H1 (cell line): ENCODE data around the gene SNU13. TPM values are rescaled to one million over a fixed set of nuclear protein-coding genes. Genes with fewer than 3 reads are reported as not detected.
"Not testable (repeated sequence)": the region's sequence is repeated elsewhere in the genome, so short reads cannot be mapped to it uniquely, and the experiment has no call there.

Experiments
- CTCF ChIA-PET: fragments of 300-600 bp; sonication (Branson Sonifier 250); formaldehyde crosslinking; loops from one replicate; lab custom pipeline; 2021; ENCODE audit not compliant: partially characterized antibody; lab: Charles Lee
- POLR2A ChIA-PET: fragments of 300-600 bp; sonication (Branson Sonifier 250); formaldehyde crosslinking; loops from one replicate; lab custom pipeline; 2021; ENCODE audit warnings: inconsistent platforms; ENCODE audit not compliant: partially characterized antibody; lab: Charles Lee
- DNase-seq, 2 experiments: peaks; one replicate each; pipeline versions ENCODE4 v3.0.0 to v3.0.0-alpha.2; 2010 to 2022; ENCODE audit warnings: low spot score in 2 of 2, low read depth in 1 of 2, mixed read lengths in 1 of 2
- FAIRE-seq: peaks from 2 replicates; lab custom pipeline; 2011; peaks lifted over from hg19 to GRCh38; lab: Jason Lieb, UNC
- H2AFZ ChIP-seq: 2 replicates; pipeline ENCODE4 v1.8.1; 2012; ENCODE audit warnings: low read length, inconsistent platforms
- H2AK5ac ChIP-seq: 2 replicates; pipeline ENCODE4 v1.6.1; 2013; ENCODE audit warnings: low read depth, low read length
- H2BK120ac ChIP-seq: replicated peaks from 2 replicates; pipeline ENCODE3; 2013; ENCODE audit warnings: low read depth, low read length, inconsistent platforms
- H2BK12ac ChIP-seq: 2 replicates; pipeline ENCODE4 v1.6.1; 2013; ENCODE audit warnings: low read depth, low read length
- H2BK15ac ChIP-seq: 2 replicates; pipeline ENCODE4 v1.6.1; 2013; ENCODE audit warnings: low read length
- H2BK20ac ChIP-seq: 2 replicates; pipeline ENCODE4 v1.6.1; 2013; ENCODE audit warnings: low read length
- H2BK5ac ChIP-seq: 2 replicates; pipeline ENCODE4 v1.6.1; 2013; ENCODE audit warnings: low read depth, low read length
- H3K14ac ChIP-seq: 2 replicates; pipeline ENCODE4 v1.6.1; 2013; ENCODE audit warnings: inconsistent platforms; ENCODE audit not compliant: insufficient read length
- H3K18ac ChIP-seq: 2 replicates; pipeline ENCODE4 v1.6.1; 2013; ENCODE audit warnings: low read length; ENCODE audit errors: extremely low read depth
- H3K23ac ChIP-seq: 2 replicates; pipeline ENCODE4 v1.6.1; 2013; ENCODE audit warnings: inconsistent platforms; ENCODE audit not compliant: insufficient read length
- H3K23me2 ChIP-seq: 2 replicates; pipeline ENCODE4 v1.6.1; 2013; ENCODE audit warnings: low read depth, low read length
- H3K27ac ChIP-seq: 2 replicates; pipeline ENCODE4 v1.6.1; 2011; ENCODE audit warnings: low read depth, low read length, inconsistent platforms
- H3K27me3 ChIP-seq, 4 experiments: replicated peaks in 1 of 4; 1 replicate in 1 of 4; 2 replicates in 3 of 4; pipeline versions ENCODE4 v1.6.1 to v1.8.1; 2011 to 2013; ENCODE audit warnings: low read length in 3 of 4, mild to moderate bottlenecking in 3 of 4, inconsistent platforms in 2 of 4, mixed read lengths in 2 of 4, moderate library complexity in 1 of 4; ENCODE audit not compliant: control insufficient read depth in 3 of 4, insufficient read depth in 3 of 4; ENCODE audit errors: extremely low read depth in 1 of 4
- H3K36me3 ChIP-seq, 4 experiments: 2 replicates each; pipeline versions ENCODE4 v1.6.1 to v1.8.1; 2011 to 2013; ENCODE audit warnings: mild to moderate bottlenecking in 4 of 4, low read length in 3 of 4, moderate library complexity in 2 of 4, control low read depth in 1 of 4, inconsistent platforms in 1 of 4; ENCODE audit not compliant: insufficient read depth in 4 of 4, control insufficient read depth in 2 of 4
- H3K4ac ChIP-seq: replicated peaks from 2 replicates; pipeline ENCODE3; 2013; ENCODE audit warnings: low read length, low read depth, mixed read lengths, inconsistent platforms; ENCODE audit not compliant: insufficient read length
- H3K4me1 ChIP-seq, 4 experiments: replicated peaks in 1 of 4; 1 replicate in 1 of 4; 2 replicates in 3 of 4; pipeline versions ENCODE4 v1.6.1 to v1.8.1; 2011 to 2013; ENCODE audit warnings: low read length in 3 of 4, inconsistent platforms in 2 of 4, mixed read lengths in 1 of 4; ENCODE audit not compliant: insufficient read depth in 4 of 4, control insufficient read depth in 3 of 4
- H3K4me2 ChIP-seq, 2 experiments: 2 replicates each; pipeline versions ENCODE4 v1.6.1 to v1.8.1; 2011 to 2013; ENCODE audit warnings: low read depth in 2 of 2, low read length in 2 of 2, control low read depth in 1 of 2, inconsistent platforms in 1 of 2, mild to moderate bottlenecking in 1 of 2; ENCODE audit not compliant: insufficient read depth in 1 of 2
- H3K4me3 ChIP-seq, 4 experiments: fragments of 200-600, 300-600 bp in 1 of 4; sonication (generic), shearing (Covaris generic), sonication (Bioruptor Twin) in 1 of 4; 2 replicates each; pipeline versions ENCODE4 v1.5.1 to v1.8.1; 2011 to 2016; ENCODE audit warnings: low read length in 4 of 4, low read depth in 3 of 4, control low read depth in 2 of 4, inconsistent platforms in 2 of 4, mild to moderate bottlenecking in 2 of 4, mixed read lengths in 1 of 4, moderate library complexity in 1 of 4; ENCODE audit not compliant: insufficient read depth in 2 of 4; ENCODE audit errors: extremely low read depth in 1 of 4
- H3K56ac ChIP-seq: replicated peaks from 2 replicates; pipeline ENCODE3; 2013; ENCODE audit warnings: low read depth, mild to moderate bottlenecking, mixed read lengths, low read length, inconsistent platforms; ENCODE audit not compliant: insufficient read length
- H3K79me1 ChIP-seq: 2 replicates; pipeline ENCODE4 v1.6.1; 2013; ENCODE audit warnings: low read depth, low read length, control low read depth
- H3K79me2 ChIP-seq, 2 experiments: 2 replicates each; pipeline versions ENCODE4 v1.6.1 to v1.8.1; 2012 to 2013; ENCODE audit warnings: low read length in 2 of 2, mild to moderate bottlenecking in 2 of 2, inconsistent platforms in 1 of 2; ENCODE audit not compliant: insufficient read depth in 2 of 2, control insufficient read depth in 1 of 2
- H3K9ac ChIP-seq, 4 experiments: replicated peaks in 1 of 4; 1 replicate in 1 of 4; 2 replicates in 3 of 4; pipeline versions ENCODE4 v1.6.1 to v1.8.1; 2011 to 2013; ENCODE audit warnings: low read depth in 3 of 4, low read length in 3 of 4, control low read depth in 2 of 4, mild to moderate bottlenecking in 2 of 4, moderate library complexity in 2 of 4, inconsistent platforms in 1 of 4; ENCODE audit errors: extremely low read depth in 1 of 4
- H3K9me3 ChIP-seq, 2 experiments: 2 replicates each; pipeline versions ENCODE4 v1.6.1 to v1.8.1; 2012 to 2013; ENCODE audit warnings: mild to moderate bottlenecking in 2 of 2, moderate library complexity in 2 of 2, control low read depth in 1 of 2, inconsistent platforms in 1 of 2, low read depth in 1 of 2, low read length in 1 of 2, mixed read lengths in 1 of 2; ENCODE audit not compliant: insufficient read depth in 2 of 2
- H4K20me1 ChIP-seq, 2 experiments: replicated peaks in 1 of 2; 2 replicates each; pipeline versions ENCODE3 to v1.8.1; 2011 to 2013; ENCODE audit warnings: inconsistent platforms in 2 of 2, low read length in 2 of 2, mild to moderate bottlenecking in 1 of 2; ENCODE audit not compliant: insufficient read depth in 2 of 2, control insufficient read depth in 1 of 2
- H4K5ac ChIP-seq: 2 replicates; pipeline ENCODE4 v1.6.1; 2013; ENCODE audit warnings: low read length, low read depth, mixed read lengths, inconsistent platforms; ENCODE audit not compliant: insufficient read length
- H4K8ac ChIP-seq: 2 replicates; pipeline ENCODE4 v1.8.0; 2013; ENCODE audit warnings: mild to moderate bottlenecking, moderate library complexity, low read length, inconsistent platforms; ENCODE audit not compliant: insufficient read depth; ENCODE audit errors: extremely low read depth
- H4K91ac ChIP-seq: replicated peaks from 2 replicates; pipeline ENCODE3; 2013; ENCODE audit warnings: low read length, mixed read lengths, inconsistent platforms; ENCODE audit not compliant: insufficient read length
- FOSL1 ChIP-seq: IDR thresholded peaks from 2 replicates; pipeline ENCODE4 v1.6.1; 2011; ENCODE audit warnings: mild to moderate bottlenecking, low read depth, low read length, moderate library complexity; ENCODE audit not compliant: insufficient read depth
- HDAC2 ChIP-seq, 2 experiments: fragments of 300-600 bp in 1 of 2; sonication (generic) in 1 of 2; IDR thresholded peaks; 2 replicates each; pipeline ENCODE4 v1.6.1; 2011 to 2012; ENCODE audit warnings: low read depth in 2 of 2, low read length in 2 of 2, mild to moderate bottlenecking in 2 of 2, moderate library complexity in 2 of 2, borderline replicate concordance in 1 of 2, inconsistent platforms in 1 of 2
- JUN ChIP-seq: IDR thresholded peaks from 2 replicates; pipeline ENCODE4 v1.6.1; 2011; ENCODE audit warnings: low read depth, mild to moderate bottlenecking, improper control_type of control experiment, low read length
- SIN3A ChIP-seq, 2 experiments: IDR thresholded peaks in 1 of 2; conservative IDR thresholded peaks in 1 of 2; 2 replicates each; pipeline ENCODE4 v1.6.1; 2011 to 2012; ENCODE audit warnings: low read length in 2 of 2, improper control_type of control experiment in 1 of 2, low read depth in 1 of 2, mild to moderate bottlenecking in 1 of 2
- USF2 ChIP-seq: IDR thresholded peaks from 2 replicates; pipeline ENCODE4 v1.6.1; 2011; ENCODE audit warnings: low read length, improper control_type of control experiment
- WGBS, 2 experiments: shearing (Covaris generic) in 1 of 2; methylation state at CpG; one replicate each; pipeline versions ENCODE4 v1.1.6 to v1.1.7; 2013 to 2015; ENCODE audit warnings: low lambda C conversion rate in 2 of 2, mixed read lengths in 2 of 2, inconsistent platforms in 1 of 2, low coverage in 1 of 2, missing lambda C conversion rate in 1 of 2; ENCODE audit not compliant: insufficient replicate concordance in 2 of 2, insufficient coverage in 1 of 2, insufficient read length in 1 of 2; ENCODE audit errors: extremely low coverage in 1 of 2, missing lambda C conversion rate in 1 of 2; 5-methylcytosine and 5-hydroxymethylcytosine counted together
- polyA plus RNA-seq, 7 experiments: library from polyadenylated mRNA; depleted of rRNA in 3 of 7; stranded (reverse) in 5 of 7; unstranded in 2 of 7; fragments of >200 nt in 5 of 7; fragments of 200-250 nt in 2 of 7; gene quantifications; 1 replicate in 5 of 7; 2 replicates in 1 of 7; 4 replicates in 1 of 7; pipeline versions ENCODE4 v1.2.1 to v1.2.3, GENCODE V29; 2011 to 2013; ENCODE audit warnings: missing spikeins in 2 of 7, mixed read lengths in 2 of 7
- total RNA-seq: library from RNA; stranded (reverse); fragmentation: NEBNext Ultra II Directional; extraction: Animal tissue kit (Norgen Biotek cat#: 25700); gene quantifications from 2 replicates; pipeline ENCODE4 v1.2.1, GENCODE V29; 2021
- TF ChIP-seq, protein P1 (sequence below), 3 experiments: IDR thresholded peaks; 1 replicate in 2 of 3; 2 replicates in 1 of 3; pipeline versions ENCODE4 v1.5.1 to v1.6.1; 2011; ENCODE audit warnings: low read length in 3 of 3, mild to moderate bottlenecking in 3 of 3, inconsistent platforms in 2 of 3, low read depth in 1 of 3, moderate library complexity in 1 of 3; ENCODE audit not compliant: insufficient read depth in 1 of 3; ENCODE audit errors: control extremely low read depth in 1 of 3

SNU13 gene
- total and polyA plus RNA-seq, 2 of the 8 experiments (the other 6 are each of a cell fraction or from before 2014, with no cell fraction given): 241 to 281 TPM

DNA sequence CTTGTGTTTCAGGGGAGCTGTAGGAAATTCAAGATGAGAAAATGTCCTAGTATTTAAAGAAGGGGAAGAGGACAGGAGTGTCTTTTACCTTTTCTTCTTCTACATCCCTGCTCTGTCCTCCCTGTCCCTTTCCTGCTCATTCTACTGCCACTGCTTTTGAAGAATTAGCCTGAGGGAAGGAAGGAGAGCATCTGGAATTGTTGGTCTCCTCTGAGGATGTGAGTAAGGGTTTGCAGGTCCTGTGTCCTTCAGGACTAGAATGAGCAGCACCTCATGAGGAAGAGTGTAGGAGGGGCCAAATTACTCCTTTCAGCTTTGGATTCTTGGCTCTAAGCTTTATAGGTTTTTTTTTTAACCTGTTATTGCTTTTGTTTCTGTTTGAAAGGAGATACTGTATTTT lies 24.2 kb downstream of the SNU13 start (continued):
- no peak for TF ChIP-seq JUN
- TF ChIP-seq, protein P1, sequence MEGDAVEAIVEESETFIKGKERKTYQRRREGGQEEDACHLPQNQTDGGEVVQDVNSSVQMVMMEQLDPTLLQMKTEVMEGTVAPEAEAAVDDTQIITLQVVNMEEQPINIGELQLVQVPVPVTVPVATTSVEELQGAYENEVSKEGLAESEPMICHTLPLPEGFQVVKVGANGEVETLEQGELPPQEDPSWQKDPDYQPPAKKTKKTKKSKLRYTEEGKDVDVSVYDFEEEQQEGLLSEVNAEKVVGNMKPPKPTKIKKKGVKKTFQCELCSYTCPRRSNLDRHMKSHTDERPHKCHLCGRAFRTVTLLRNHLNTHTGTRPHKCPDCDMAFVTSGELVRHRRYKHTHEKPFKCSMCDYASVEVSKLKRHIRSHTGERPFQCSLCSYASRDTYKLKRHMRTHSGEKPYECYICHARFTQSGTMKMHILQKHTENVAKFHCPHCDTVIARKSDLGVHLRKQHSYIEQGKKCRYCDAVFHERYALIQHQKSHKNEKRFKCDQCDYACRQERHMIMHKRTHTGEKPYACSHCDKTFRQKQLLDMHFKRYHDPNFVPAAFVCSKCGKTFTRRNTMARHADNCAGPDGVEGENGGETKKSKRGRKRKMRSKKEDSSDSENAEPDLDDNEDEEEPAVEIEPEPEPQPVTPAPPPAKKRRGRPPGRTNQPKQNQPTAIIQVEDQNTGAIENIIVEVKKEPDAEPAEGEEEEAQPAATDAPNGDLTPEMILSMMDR (IDR thresholded peaks at IDR 0.05; ENCODE audit: control extremely low read depth in 1 of 3, insufficient read depth in 1 of 3, low read depth in 1 of 3, low read length in 3 of 3): no peak
- no peak for TF ChIP-seq HDAC2 (IDR thresholded peaks at IDR 0.05; ENCODE audit: borderline replicate concordance in 1 of 2, low read depth in 2 of 2, low read length in 2 of 2)
- no peak for TF ChIP-seq SIN3A (conservative IDR thresholded peaks at IDR 0.05 in 1 of 2, IDR thresholded peaks at IDR 0.05 in 1 of 2; ENCODE audit: low read depth in 1 of 2, low read length in 2 of 2)
- TF ChIP-seq USF2: no peak
- no peak for TF ChIP-seq FOSL1

DNA sequence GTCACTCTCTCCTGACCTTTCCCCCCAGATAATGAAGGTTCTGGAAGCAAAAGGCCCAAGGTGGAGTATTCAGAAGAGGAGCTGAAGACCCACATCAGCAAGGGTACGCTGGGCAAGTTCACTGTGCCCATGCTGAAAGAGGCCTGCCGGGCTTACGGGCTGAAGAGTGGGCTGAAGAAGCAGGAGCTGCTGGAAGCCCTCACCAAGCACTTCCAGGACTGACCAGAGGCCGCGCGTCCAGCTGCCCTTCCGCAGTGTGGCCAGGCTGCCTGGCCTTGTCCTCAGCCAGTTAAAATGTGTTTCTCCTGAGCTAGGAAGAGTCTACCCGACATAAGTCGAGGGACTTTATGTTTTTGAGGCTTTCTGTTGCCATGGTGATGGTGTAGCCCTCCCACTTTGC lies 25.1 kb downstream of the SNU13 start:
- CTCF ChIA-PET: interaction anchor here (0.6 to 1.7 kb wide), 6 partner anchors 10 to 800 kb away, joined by 3 to 4 read pairs (median 3); no protein-coding TSS in a partner anchor
- H3K14ac ChIP-seq, FAIRE-seq: not testable (repeated sequence)

More for the DNA sequence above, 25.1 kb downstream of the SNU13 start:
- not testable (repeated sequence) for H2AK5ac ChIP-seq, H3K4me2 ChIP-seq, H3K56ac ChIP-seq, H4K5ac ChIP-seq, H4K20me1 ChIP-seq, H3K27me3 ChIP-seq, H3K18ac ChIP-seq, H4K91ac ChIP-seq, H3K4ac ChIP-seq, H2BK20ac ChIP-seq, H3K27ac ChIP-seq, H2BK120ac ChIP-seq, H3K9ac ChIP-seq, H2BK15ac ChIP-seq, H3K9me3 ChIP-seq, H2AFZ ChIP-seq, H3K23ac ChIP-seq, H3K23me2 ChIP-seq, H4K8ac ChIP-seq, H3K79me2 ChIP-seq, DNase-seq, H3K4me1 ChIP-seq, H3K79me1 ChIP-seq, H3K4me3 ChIP-seq, H2BK12ac ChIP-seq, H2BK5ac ChIP-seq
- peaks cover 24 to 65% (median 40%) of the 10 kb centered on the region in 4 experiments for H3K36me3 ChIP-seq
- 94% methylated on average over 9 of the region's 9 CpGs; no CpG with 5 or more reads in 1 of the 2 experiments for WGBS, 2 experiments
- POLR2A ChIA-PET: interaction anchor here (1.2 to 5.4 kb wide), 4 partner anchors 9 to 19 kb away, joined by 4 to 34 read pairs (median 5); no protein-coding TSS in a partner anchor
